ENCODE data around the gene GIGYF1. TPM values are rescaled to one million over a fixed set of nuclear protein-coding genes. Genes with fewer than 3 reads are reported as not detected.

GIGYF1 gene
- total and polyA plus RNA-seq, 2 of the 13 experiments (the other 11 are each of a cell fraction or from before 2014, with no cell fraction given) = 7.6 to 16.1 TPM

GRCh38 chr7:100685631-100686145, 8.4 kb downstream of the GIGYF1 start:
- TF ChIP-seq MAFK (conservative IDR thresholded peaks at IDR 0.05 in 1 of 2, IDR thresholded peaks at IDR 0.05 in 1 of 2; ENCODE audit: low read length in 2 of 2) = no peak
- no peak overlapping the region for H3K27ac ChIP-seq (ENCODE audit: extremely low read length, insufficient read depth, low read length)
- CTCF ChIA-PET (ENCODE audit: low intra/inter-chr PET ratio, low total read pairs) = no interaction called here
- DNase-seq (ENCODE audit: low spot score) = no peak
- POLR2A ChIA-PET = no interaction called here
- no peak overlapping the region for H3K4me2 ChIP-seq (ENCODE audit: low read depth, low read length)
- H3K9ac ChIP-seq (ENCODE audit: insufficient read depth, low read depth, low read length) = no peak overlapping the region
- no peak overlapping the region for H2AFZ ChIP-seq (ENCODE audit: low read length)
- no peaks in the 10 kb centered on the region for H3K9me3 ChIP-seq (ENCODE audit: low read length)
- H3K4me1 ChIP-seq (ENCODE audit: insufficient read depth, low read length) = peaks cover under 1% of the 10 kb centered on the region; the same call in 1 of the 2 replicates
- peaks cover 21% of the 10 kb centered on the region; the same call in 1 of the 2 replicates for H4K20me1 ChIP-seq (ENCODE audit: insufficient read depth, low read length)
- in situ Hi-C loops (cut with HindIII; ENCODE audit: extremely low pct_ligation_motif_present, low pct_unique_long_range_greater_than_20kb) (no loop called here), intact Hi-C loops (cut with micrococcal nuclease; ENCODE audit: unreplicated experiment) (no loop called here)
- WGBS (ENCODE audit: low lambda C conversion rate) = 91% methylated on average over 17 of the region's 17 CpGs
- no peak for FAIRE-seq
- H3K36me3 ChIP-seq (replicated peaks in 1 of 2; ENCODE audit: control insufficient read depth in 1 of 2, insufficient read depth in 2 of 2, low read length in 2 of 2) = peaks cover 49 to 73% of the 10 kb centered on the region in 2 experiments
- no peaks in the 10 kb centered on the region for H3K27me3 ChIP-seq (ENCODE audit: control insufficient read depth in 1 of 2, insufficient read depth in 2 of 2, low read length in 2 of 2)
- no peak overlapping the region for H3K4me3 ChIP-seq (replicated peaks in 1 of 3; ENCODE audit: insufficient read depth in 1 of 3, low read depth in 2 of 3, low read length in 3 of 3)
- ATAC-seq = no peak
- no TSS peak for BruUV-seq (replicated peaks)
- H3K79me2 ChIP-seq (ENCODE audit: insufficient read depth, low read length) = peaks cover 20% of the 10 kb centered on the region

GRCh38 chr7:100685049-100685605, 8.9 kb downstream of the GIGYF1 start:
- Histone ChIP-seq H3K4me3 (replicated peaks in 1 of 3; ENCODE audit: insufficient read depth in 1 of 3, low read depth in 2 of 3, low read length in 3 of 3) (no peak overlapping the region), H3K79me2 (ENCODE audit: insufficient read depth, low read length) (peaks cover 17% of the 10 kb centered on the region), H3K9me3 (ENCODE audit: low read length) (no peaks in the 10 kb centered on the region), H3K27me3 (ENCODE audit: control insufficient read depth in 1 of 2, insufficient read depth in 2 of 2, low read length in 2 of 2) (no peaks in the 10 kb centered on the region), H4K20me1 (ENCODE audit: insufficient read depth, low read length) (peaks cover 18% of the 10 kb centered on the region; the same call in 1 of the 2 replicates), H2AFZ (ENCODE audit: low read length) (no peak overlapping the region), H3K4me2 (ENCODE audit: low read depth, low read length) (no peak overlapping the region), H3K27ac (ENCODE audit: extremely low read length, insufficient read depth, low read length) (no peak overlapping the region), H3K4me1 (ENCODE audit: insufficient read depth, low read length) (peaks cover 2% of the 10 kb centered on the region), H3K9ac (ENCODE audit: insufficient read depth, low read depth, low read length) (no peak overlapping the region), H3K36me3 (replicated peaks in 1 of 2; ENCODE audit: control insufficient read depth in 1 of 2, insufficient read depth in 2 of 2, low read length in 2 of 2) (peaks cover 49 to 73% of the 10 kb centered on the region in 2 experiments)
- in situ Hi-C loops (cut with HindIII; ENCODE audit: extremely low pct_ligation_motif_present, low pct_unique_long_range_greater_than_20kb) = no loop called here
- TF ChIP-seq ZBTB21 (CRISPR knock-in tag; IDR thresholded peaks at IDR 0.05) (no peak), SP4 (CRISPR knock-in tag; IDR thresholded peaks at IDR 0.05) (no peak), NKX3-1 (CRISPR knock-in tag; IDR thresholded peaks at IDR 0.05) (no peak), ZNF431 (CRISPR knock-in tag; IDR thresholded peaks at IDR 0.05; ENCODE audit: borderline replicate concordance, low read depth) (no peak), TFDP2 (CRISPR knock-in tag; IDR thresholded peaks at IDR 0.05) (no peak), ETV5 (CRISPR knock-in tag; IDR thresholded peaks at IDR 0.05; ENCODE audit: borderline replicate concordance) (no peak), NR2F6 (IDR thresholded peaks at IDR 0.05) (no peak), NR2F6 (CRISPR knock-in tag; IDR thresholded peaks at IDR 0.05) (no peak), JUND (CRISPR knock-in tag; IDR thresholded peaks at IDR 0.05) (no peak), FOXP1 (IDR thresholded peaks at IDR 0.05) (no peak), FOXP1 (CRISPR knock-in tag; IDR thresholded peaks at IDR 0.05) (no peak), ZNF251 (CRISPR knock-in tag; IDR thresholded peaks at IDR 0.05) (no peak), THRA (CRISPR knock-in tag; IDR thresholded peaks at IDR 0.05; ENCODE audit: borderline replicate concordance) (no peak), E2F2 (CRISPR knock-in tag; IDR thresholded peaks at IDR 0.05; ENCODE audit: borderline replicate concordance) (no peak), ZNF235 (CRISPR knock-in tag; IDR thresholded peaks at IDR 0.05; ENCODE audit: borderline replicate concordance) (no peak), NFE2L2 (IDR thresholded peaks at IDR 0.05; ENCODE audit: low read length) (no peak), ZNF205 (CRISPR knock-in tag; IDR thresholded peaks at IDR 0.05) (no peak)
- no TSS peak for BruUV-seq (replicated peaks)
- CTCF ChIA-PET (ENCODE audit: low intra/inter-chr PET ratio, low total read pairs) = no interaction called here
- 94% methylated on average over 16 of the region's 18 CpGs for WGBS (ENCODE audit: low lambda C conversion rate)
- POLR2A ChIA-PET = no interaction called here
- no peak for ATAC-seq
- no peak for FAIRE-seq
- intact Hi-C loops (cut with micrococcal nuclease; ENCODE audit: unreplicated experiment) = no loop called here
- no peak for DNase-seq (ENCODE audit: low spot score)

Measured in HepG2 (cell line).